ENCODE measurements around the gene RAB8B. TPM values are rescaled to one million over a fixed set of nuclear protein-coding genes. Genes with fewer than 3 reads are reported as not detected.

Gene RAB8B
- total RNA-seq, 1 experiment from 2014 or later, result 18.2 TPM

DNA sequence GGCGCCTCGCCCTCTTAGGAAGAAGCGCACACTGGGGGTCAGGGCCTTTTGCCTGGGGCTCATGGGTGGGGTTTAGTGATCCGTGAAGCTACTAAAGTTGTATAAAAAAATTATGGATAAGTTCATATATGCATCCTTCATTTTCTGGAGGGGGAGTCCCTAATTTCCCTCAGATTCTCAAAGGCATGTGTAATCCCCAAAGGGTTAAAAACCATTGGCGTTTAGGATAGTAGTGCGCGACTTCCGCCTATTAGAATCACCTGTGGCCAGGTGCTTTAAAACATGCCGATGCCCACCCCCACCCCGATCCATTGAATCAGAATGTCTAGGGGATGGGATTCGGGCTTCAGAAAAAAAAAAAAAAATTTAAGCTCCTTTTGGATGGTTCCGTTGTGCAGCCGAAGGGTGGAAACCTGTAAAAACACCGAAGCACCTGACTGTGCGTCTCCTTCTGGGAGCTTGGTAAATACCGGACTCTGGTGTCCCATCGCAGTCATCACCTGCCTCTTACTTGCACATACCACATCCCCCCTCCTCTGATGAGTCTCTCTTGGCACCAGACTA lies 88.6 kb downstream of the RAB8B start:
- Mint-ChIP-seq H3K27me3 (ENCODE audit: insufficient read depth, unreplicated experiment) (no peaks in the 10 kb centered on the region), H3K4me1 (ENCODE audit: low read depth, unreplicated experiment) (peaks cover 19% of the 10 kb centered on the region), H3K9me3 (ENCODE audit: unreplicated experiment) (no peaks in the 10 kb centered on the region), H3K36me3 (ENCODE audit: insufficient read depth, unreplicated experiment) (peaks cover 6% of the 10 kb centered on the region), H3K27ac (ENCODE audit: unreplicated experiment) (peak overlapping the region; percentile 42), H3K4me3 (ENCODE audit: unreplicated experiment) (peak overlapping the region; percentile 81)
- Histone ChIP-seq H3K4me1 (no peaks in the 10 kb centered on the region), H3K4me3 (ENCODE audit: low read depth, low read length) (peak overlapping the region; percentile 76), H3K9me3 (0 out of 2 replicates have a peak, but pooled peaks cover 3% of the 10 kb centered on the region), H3K36me3 (ENCODE audit: control insufficient read depth, insufficient read depth, low read length) (no peaks in the 10 kb centered on the region), H3K27me3 (replicated peaks; ENCODE audit: control insufficient read depth, insufficient read depth, low read length) (no peaks in the 10 kb centered on the region)
- ChIA-PET POLR2A (interaction anchor here (0.6 to 1.0 kb wide), 3 partner anchors 40 to 110 kb away, joined by 3 to 5 read pairs (median 3); no protein-coding TSS in a partner anchor), CTCF (interaction anchor here (0.6 kb wide), 1 partner anchor 188 kb away, joined by 3 read pairs; no protein-coding TSS in a partner anchor)
- peak; percentile 33 to 43 for DNase-seq
- intact Hi-C loops (cut with micrococcal nuclease; ENCODE audit: unreplicated experiment), result loop anchor here (1.0 to 2.0 kb wide), 2 partner anchors 89 to 119 kb away; partner anchors contain the start of gene RAB8B
- TF ChIP-seq CTCF (IDR thresholded peaks at IDR 0.05; ENCODE audit: insufficient read depth in 1 of 2, low read depth in 1 of 2, low read length in 1 of 2, severe bottlenecking in 1 of 2, unreplicated experiment in 1 of 2), result no peak
- TSS peak; percentile 51 for BruUV-seq (replicated peaks)

- H3K27me3 ChIP-seq (replicated peaks; ENCODE audit: control insufficient read depth, insufficient read depth, low read length), result no peaks in the 10 kb centered on the region
- H3K9me3 ChIP-seq, result no peaks in the 10 kb centered on the region
- Mint-ChIP-seq H3K27ac (ENCODE audit: unreplicated experiment) (no peak overlapping the region), H3K27me3 (ENCODE audit: insufficient read depth, unreplicated experiment) (no peaks in the 10 kb centered on the region), H3K4me3 (ENCODE audit: unreplicated experiment) (no peak overlapping the region), H3K4me1 (ENCODE audit: low read depth, unreplicated experiment) (peaks cover 12% of the 10 kb centered on the region), H3K9me3 (ENCODE audit: unreplicated experiment) (no peaks in the 10 kb centered on the region), H3K36me3 (ENCODE audit: insufficient read depth, unreplicated experiment) (no peaks in the 10 kb centered on the region)
- no peak overlapping the region for H3K4me3 ChIP-seq (ENCODE audit: low read depth, low read length)
- no peak for TF ChIP-seq CTCF (IDR thresholded peaks at IDR 0.05; ENCODE audit: insufficient read depth in 1 of 2, low read depth in 1 of 2, low read length in 1 of 2, severe bottlenecking in 1 of 2, unreplicated experiment in 1 of 2)
- no peaks in the 10 kb centered on the region for H3K36me3 ChIP-seq (ENCODE audit: control insufficient read depth, insufficient read depth, low read length)
- no TSS peak for BruUV-seq (replicated peaks)
- DNase-seq, result no peak
- ChIA-PET POLR2A (no interaction called here), CTCF (no interaction called here)
- intact Hi-C loops (cut with micrococcal nuclease; ENCODE audit: unreplicated experiment), result no loop called here
- no peaks in the 10 kb centered on the region for H3K4me1 ChIP-seq
Observed at GRCh38 chr15:63283126-63283525, 93.7 kb downstream of the RAB8B start.

DNA sequence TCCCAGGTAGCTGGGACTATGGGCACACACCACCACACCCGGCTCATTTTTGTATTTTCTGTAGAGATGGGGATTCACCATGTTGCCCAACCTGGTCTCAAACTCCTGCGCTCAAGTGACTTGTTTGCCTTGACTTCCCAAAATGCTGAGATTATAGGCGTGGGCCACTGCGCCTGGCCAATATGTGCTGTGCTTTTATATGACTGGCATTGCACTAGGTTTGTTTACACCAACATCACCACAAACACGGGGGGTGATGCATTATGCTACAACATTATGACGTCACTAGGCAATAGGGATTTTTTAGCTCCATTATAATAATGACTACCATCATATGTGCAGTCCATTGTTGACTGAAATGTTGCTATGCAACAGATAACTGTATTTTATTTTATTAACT lies 94.9 kb downstream of the RAB8B start:
- H3K9me3 ChIP-seq, result no peaks in the 10 kb centered on the region
- ChIA-PET CTCF (no interaction called here), POLR2A (no interaction called here)
- Mint-ChIP-seq H3K27me3 (ENCODE audit: insufficient read depth, unreplicated experiment) (no peaks in the 10 kb centered on the region), H3K9me3 (ENCODE audit: unreplicated experiment) (no peaks in the 10 kb centered on the region), H3K36me3 (ENCODE audit: insufficient read depth, unreplicated experiment) (no peaks in the 10 kb centered on the region), H3K27ac (ENCODE audit: unreplicated experiment) (no peak overlapping the region), H3K4me3 (ENCODE audit: unreplicated experiment) (no peak overlapping the region), H3K4me1 (ENCODE audit: low read depth, unreplicated experiment) (peaks cover 12% of the 10 kb centered on the region)
- no peaks in the 10 kb centered on the region for H3K27me3 ChIP-seq (replicated peaks; ENCODE audit: control insufficient read depth, insufficient read depth, low read length)
- no peak for DNase-seq
- TF ChIP-seq CTCF (IDR thresholded peaks at IDR 0.05; ENCODE audit: insufficient read depth in 1 of 2, low read depth in 1 of 2, low read length in 1 of 2, severe bottlenecking in 1 of 2, unreplicated experiment in 1 of 2), result no peak
- no peak overlapping the region for H3K4me3 ChIP-seq (ENCODE audit: low read depth, low read length)
- no peaks in the 10 kb centered on the region for H3K4me1 ChIP-seq
- intact Hi-C loops (cut with micrococcal nuclease; ENCODE audit: unreplicated experiment), result no loop called here
- no TSS peak for BruUV-seq (replicated peaks)
- H3K36me3 ChIP-seq (ENCODE audit: control insufficient read depth, insufficient read depth, low read length), result no peaks in the 10 kb centered on the region
